ENCODE measurements around the gene ORC5.

GRCh38 chr7:104123786-104124185 lies 84.0 kb downstream of the ORC5 start:
- TF ChIP-seq CTCF (optimal IDR thresholded peaks at IDR 0.05 in 1 of 3, IDR thresholded peaks at IDR 0.05 in 1 of 3, conservative IDR thresholded peaks at IDR 0.05 in 1 of 3; ENCODE audit: extremely low read depth in 1 of 3, insufficient read depth in 2 of 3, low read length in 3 of 3): no peak
- no peak for TF ChIP-seq EZH2 (IDR thresholded peaks at IDR 0.05; ENCODE audit: low read length)

Measured in keratinocyte (primary cell).